T-cell (primary cell): ENCODE results near the gene CTDSP1. TPM values are rescaled to one million over a fixed set of nuclear protein-coding genes. Genes with fewer than 3 reads are reported as not detected.

Experiments
- ATAC-seq, 4 experiments: fragments of 200-7000 bp in 3 of 4; fragments of 150-1000 bp in 1 of 4; cut with Tn5 transposase; replicated peaks in 1 of 4; 1 replicate in 3 of 4; 2 replicates in 1 of 4; pipeline ENCODE4 v1.10.0; 2021; ENCODE audit warnings: moderate library complexity in 3 of 4, mild to moderate bottlenecking in 2 of 4, moderate number of reproducible peaks in 1 of 4
- CTCF ChIA-PET, 2 donors: fragments of 300-600 bp; sonication (Branson Sonifier 250); formaldehyde crosslinking; loops; one replicate each; lab custom pipeline; 2022; ENCODE audit warnings: antibody characterized with exemption in 2 of 2; lab: Charles Lee
- POLR2A ChIA-PET, 2 donors: fragments of 300-600 bp; sonication (Branson Sonifier 250); formaldehyde crosslinking; loops; one replicate each; lab custom pipeline; 2022; ENCODE audit warnings: antibody characterized with exemption in 2 of 2; lab: Charles Lee
- DNase-seq, 35 experiments: peaks; one replicate each; pipeline versions ENCODE4 v3.0.0 to v3.0.0-alpha.2; 2013 to 2023
- H3K27ac ChIP-seq: one replicate; pipeline ENCODE4 v1.5.1; 2013; ENCODE audit warnings: low read length
- H3K27me3 ChIP-seq, 2 experiments: replicated peaks in 1 of 2; 1 replicate in 1 of 2; 2 replicates in 1 of 2; pipeline versions ENCODE4 v1.6.1 to v1.7.0; 2013; ENCODE audit warnings: low read length in 1 of 2, mixed read lengths in 1 of 2; ENCODE audit not compliant: control insufficient read depth in 2 of 2, insufficient read depth in 2 of 2; ENCODE audit errors: extremely low read depth in 1 of 2
- H3K36me3 ChIP-seq, 2 donors: 1 replicate in 1 of 2; 2 replicates in 1 of 2; pipeline versions ENCODE4 v1.6.1 to v1.7.0; 2013; ENCODE audit warnings: low read length in 1 of 2; ENCODE audit not compliant: control insufficient read depth in 2 of 2, insufficient read depth in 1 of 2; ENCODE audit errors: extremely low read depth in 1 of 2
- H3K4me1 ChIP-seq, 2 experiments: 1 replicate in 1 of 2; 2 replicates in 1 of 2; pipeline versions ENCODE4 v1.6.1 to v1.7.0; 2013; ENCODE audit warnings: low read length in 2 of 2, mixed read lengths in 1 of 2; ENCODE audit not compliant: insufficient read depth in 2 of 2, control insufficient read depth in 1 of 2; ENCODE audit errors: extremely low read depth in 1 of 2
- H3K4me3 ChIP-seq, 2 donors: 1 replicate in 1 of 2; 2 replicates in 1 of 2; pipeline versions ENCODE4 v1.5.1 to v1.7.0; 2013; ENCODE audit warnings: mild to moderate bottlenecking in 2 of 2, low read length in 1 of 2, moderate library complexity in 1 of 2; ENCODE audit not compliant: control insufficient read depth in 1 of 2; ENCODE audit errors: extremely low read depth in 1 of 2
- H3K9me3 ChIP-seq: 2 replicates; pipeline ENCODE4 v1.7.0; 2013
- H3K27ac Mint-ChIP-seq, 2 donors: one replicate each; pipeline ENCODE4 v1.8.0; 2020 to 2021; ENCODE audit warnings: mild to moderate bottlenecking in 2 of 2, mixed read lengths in 2 of 2
- H3K27me3 Mint-ChIP-seq, 2 donors: one replicate each; pipeline ENCODE4 v1.8.0; 2021 to 2022; ENCODE audit warnings: mixed read lengths in 2 of 2
- H3K36me3 Mint-ChIP-seq: one replicate; pipeline ENCODE4 v1.8.0; 2021; ENCODE audit warnings: mixed read lengths
- H3K4me1 Mint-ChIP-seq, 3 donors: one replicate each; pipeline ENCODE4 v1.8.0; 2020 to 2022; ENCODE audit warnings: mixed read lengths in 3 of 3, mild to moderate bottlenecking in 1 of 3
- H3K4me3 Mint-ChIP-seq, 3 donors: one replicate each; pipeline ENCODE4 v1.8.0; 2020 to 2022; ENCODE audit warnings: mild to moderate bottlenecking in 3 of 3, mixed read lengths in 3 of 3, moderate library complexity in 3 of 3
- H3K9me3 Mint-ChIP-seq, 3 donors: one replicate each; pipeline ENCODE4 v1.8.0; 2020 to 2022; ENCODE audit warnings: mixed read lengths in 3 of 3
- WGBS: methylation state at CpG from one replicate; pipeline ENCODE4 v1.1.5; 2013; ENCODE audit warnings: missing lambda C conversion rate; ENCODE audit not compliant: insufficient coverage; 5-methylcytosine and 5-hydroxymethylcytosine counted together
- total RNA-seq, 35 experiments: library from RNA in 6 of 35; stranded (reverse) in 6 of 35; fragments of 120-200 nt in 1 of 35; gene quantifications; one replicate each; pipeline versions ENCODE4 v1.2.1 to v1.2.4 and lab custom pipeline; 2013 to 2026

CTDSP1 gene
- total RNA-seq, 5 donors from 2014 or later (not counting 1 experiment from before 2014, with no cell fraction given): 105 to 200 (median 195) TPM

GRCh38 chr2:218403810-218404209, 4.1 kb downstream of the CTDSP1 start:
- ATAC-seq: no peak
- peak overlapping the region; percentile 49 to 84 for H3K27ac Mint-ChIP-seq
- peaks cover 52 to 61% (median 59%) of the 10 kb centered on the region in 3 donors for H3K4me1 Mint-ChIP-seq
- no peaks in the 10 kb centered on the region for H3K27me3 Mint-ChIP-seq
- Histone ChIP-seq H3K36me3 (peaks cover 14 to 33% of the 10 kb centered on the region in 2 donors), H3K27me3 (no peaks in the 10 kb centered on the region), H3K4me3 (no peak overlapping the region), H3K4me1 (peaks cover 22 to 82% of the 10 kb centered on the region in 2 experiments), H3K9me3 (no peaks in the 10 kb centered on the region), H3K27ac (no peak overlapping the region)
- 96% methylated on average over 3 of the region's 7 CpGs for WGBS
- peak overlapping the region in 2 of 3 donors; percentile 31 to 32 for H3K4me3 Mint-ChIP-seq
- H3K9me3 Mint-ChIP-seq: no peaks in the 10 kb centered on the region
- DNase-seq: no peak
- ChIA-PET POLR2A (no interaction called here), CTCF (interaction anchor here in 1 of 2 donors (0.5 to 0.7 kb wide), 2 partner anchors 173 to 245 kb away, joined by 3 read pairs; no protein-coding TSS in a partner anchor)
- peaks cover 13% of the 10 kb centered on the region for H3K36me3 Mint-ChIP-seq

GRCh38 chr2:218404351-218405085, 4.8 kb downstream of the CTDSP1 start:
- Mint-ChIP-seq H3K4me3 (peak overlapping the region in 1 of 3 donors; percentile 32), H3K27me3 (no peaks in the 10 kb centered on the region), H3K27ac (peak overlapping the region in 1 of 2 donors; percentile 49), H3K4me1 (peaks cover 52 to 61% (median 59%) of the 10 kb centered on the region in 3 donors), H3K9me3 (no peaks in the 10 kb centered on the region), H3K36me3 (peaks cover 13% of the 10 kb centered on the region)
- WGBS: 83% methylated on average over 10 of the region's 16 CpGs
- H3K27ac ChIP-seq: peak overlapping the region; percentile 23
- peaks cover 14 to 33% of the 10 kb centered on the region in 2 donors for H3K36me3 ChIP-seq
- CTCF ChIA-PET: interaction anchor here (0.5 to 1.1 kb wide), 6 partner anchors 8 to 244 kb away, joined by 3 to 4 read pairs (median 3); no protein-coding TSS in a partner anchor
- no peaks in the 10 kb centered on the region for H3K27me3 ChIP-seq
- POLR2A ChIA-PET: interaction anchor here in 1 of 2 donors (0.7 kb wide), 2 partner anchors 16 to 137 kb away, joined by 3 to 4 read pairs; no protein-coding TSS in a partner anchor
- ATAC-seq (no peak), DNase-seq (peak in 1 of 35 experiments; percentile 7)
- H3K4me1 ChIP-seq: peaks cover 22 to 76% of the 10 kb centered on the region in 2 experiments
- no peak overlapping the region for H3K4me3 ChIP-seq
- no peaks in the 10 kb centered on the region for H3K9me3 ChIP-seq

GRCh38 chr2:218405086-218405745, 5.5 kb downstream of the CTDSP1 start:
- H3K27ac Mint-ChIP-seq: peak overlapping the region; percentile 86 to 89
- H3K9me3 Mint-ChIP-seq: no peaks in the 10 kb centered on the region
- peaks cover 13% of the 10 kb centered on the region for H3K36me3 Mint-ChIP-seq
- H3K4me1 ChIP-seq: peaks cover 22 to 76% of the 10 kb centered on the region in 2 experiments
- H3K36me3 ChIP-seq: peaks cover 14 to 33% of the 10 kb centered on the region in 2 donors
- no CpG with 5 or more reads among the region's 8 CpGs for WGBS
- peak in 2 of 35 experiments; percentile 5 to 28 for DNase-seq
- H3K9me3 ChIP-seq: no peaks in the 10 kb centered on the region
- CTCF ChIA-PET: interaction anchor here in 1 of 2 donors (0.6 to 1.1 kb wide), 3 partner anchors 9 to 109 kb away, joined by 3 to 4 read pairs (median 3); no protein-coding TSS in a partner anchor
- no peak for ATAC-seq
- H3K27ac ChIP-seq: peak overlapping the region; percentile 70
- peak overlapping the region; percentile 17 to 44 for H3K4me3 ChIP-seq
- H3K4me3 Mint-ChIP-seq: peak overlapping the region; percentile 78 to 95 (median 79)
- H3K4me1 Mint-ChIP-seq: peaks cover 52 to 61% (median 59%) of the 10 kb centered on the region in 3 donors
- H3K27me3 Mint-ChIP-seq: no peaks in the 10 kb centered on the region
- H3K27me3 ChIP-seq: no peaks in the 10 kb centered on the region
- POLR2A ChIA-PET: interaction anchor here in 1 of 2 donors (0.6 to 0.7 kb wide), 2 partner anchors 15 to 127 kb away, joined by 3 to 4 read pairs; no protein-coding TSS in a partner anchor

GRCh38 chr2:218405746-218406208, 6.1 kb downstream of the CTDSP1 start:
- peaks cover 52 to 61% (median 59%) of the 10 kb centered on the region in 3 donors for H3K4me1 Mint-ChIP-seq
- ChIA-PET POLR2A (interaction anchor here in 1 of 2 donors (0.6 kb wide), 1 partner anchor 127 kb away, joined by 4 read pairs; no protein-coding TSS in a partner anchor), CTCF (interaction anchor here in 1 of 2 donors (0.6 to 1.1 kb wide), 2 partner anchors 61 to 110 kb away, joined by 3 to 4 read pairs; no protein-coding TSS in a partner anchor)

GRCh38 chr2:218406209-218406948, 6.7 kb downstream of the CTDSP1 start:
- Mint-ChIP-seq H3K4me1 (peaks cover 49 to 57% (median 56%) of the 10 kb centered on the region in 3 donors), H3K27me3 (no peaks in the 10 kb centered on the region), H3K9me3 (no peaks in the 10 kb centered on the region), H3K4me3 (peak overlapping the region; percentile 78 to 95 (median 79)), H3K36me3 (peaks cover 13% of the 10 kb centered on the region), H3K27ac (peak overlapping the region; percentile 87 to 91)
- Histone ChIP-seq H3K36me3 (peaks cover 14 to 32% of the 10 kb centered on the region in 2 donors), H3K27me3 (no peaks in the 10 kb centered on the region), H3K4me1 (peaks cover 19 to 68% of the 10 kb centered on the region in 2 experiments), H3K9me3 (no peaks in the 10 kb centered on the region), H3K4me3 (peak overlapping the region; percentile 49 to 60), H3K27ac (peak overlapping the region; percentile 71)
- ChIA-PET CTCF (interaction anchor here (0.9 to 1.4 kb wide), 7 partner anchors 10 to 161 kb away, joined by 3 to 8 read pairs (median 4); partner anchors contain the start of genes AAMP (in 1 of the 2), PNKD (in 1 of the 2) and USP37 (in 1 of the 2)), POLR2A (interaction anchor here in 1 of 2 donors (0.6 kb wide), 1 partner anchor 128 kb away, joined by 4 read pairs; no protein-coding TSS in a partner anchor)
- 0% methylated on average over 28 of the region's 56 CpGs for WGBS
- ATAC-seq: peak; percentile 76 to 80 (median 80)
- DNase-seq: peak; percentile 80 to 98 (median 88)

More at GRCh38 chr2:218405746-218406208, 6.1 kb downstream of the CTDSP1 start:
- peak in 1 of 35 experiments; percentile 38 for DNase-seq
- Histone ChIP-seq H3K27me3 (no peaks in the 10 kb centered on the region), H3K9me3 (no peaks in the 10 kb centered on the region), H3K27ac (peak overlapping the region; percentile 70), H3K4me3 (peak overlapping the region; percentile 38 to 44), H3K36me3 (peaks cover 14 to 33% of the 10 kb centered on the region in 2 donors), H3K4me1 (peaks cover 22 to 74% of the 10 kb centered on the region in 2 experiments)
- Mint-ChIP-seq H3K27ac (peak overlapping the region; percentile 86 to 89), H3K27me3 (no peaks in the 10 kb centered on the region), H3K9me3 (no peaks in the 10 kb centered on the region), H3K4me3 (peak overlapping the region; percentile 78 to 95 (median 79)), H3K36me3 (peaks cover 13% of the 10 kb centered on the region)
- 0% methylated on average over 8 of the region's 15 CpGs for WGBS
- peak; percentile 21 to 25 (median 24) for ATAC-seq
